Kidney (tissue), 14 donors: ENCODE measurements around the gene CCDC50. TPM values are rescaled to one million over a fixed set of nuclear protein-coding genes. Genes with fewer than 3 reads are reported as not detected.

ENCODE experiments used
- DNase-seq, 5 donors: peaks; one replicate each; pipeline ENCODE4 v3.0.0-alpha.2; 2013 to 2020
- FAIRE-seq: peaks from 2 replicates; lab custom pipeline; 2012; peaks lifted over from hg19 to GRCh38; lab: Jason Lieb, UNC
- H3K27ac ChIP-seq, 2 donors: one replicate each; pipeline ENCODE4 v1.7.0; 2013; ENCODE audit warnings: low read depth in 2 of 2, low read length in 2 of 2, inconsistent platforms in 1 of 2
- H3K27me3 ChIP-seq: one replicate; pipeline ENCODE4 v1.7.1; 2013; ENCODE audit warnings: low read length, inconsistent platforms; ENCODE audit not compliant: control insufficient read depth, insufficient read depth
- H3K36me3 ChIP-seq, 3 donors: one replicate each; pipeline versions ENCODE4 v1.7.0 to v1.7.1; 2013; ENCODE audit warnings: low read length in 3 of 3, control low read depth in 1 of 3, inconsistent platforms in 1 of 3; ENCODE audit not compliant: insufficient read depth in 3 of 3, control insufficient read depth in 2 of 3
- H3K4me1 ChIP-seq, 3 donors: one replicate each; pipeline versions ENCODE4 v1.7.0 to v1.7.1; 2013; ENCODE audit warnings: low read length in 3 of 3, inconsistent platforms in 1 of 3, low read depth in 1 of 3; ENCODE audit not compliant: control insufficient read depth in 2 of 3, insufficient read depth in 2 of 3
- H3K4me3 ChIP-seq, 3 donors: one replicate each; pipeline versions ENCODE4 v1.7.0 to v1.8.1; 2013; ENCODE audit warnings: low read length in 3 of 3, control low read depth in 1 of 3, inconsistent platforms in 1 of 3
- H3K9ac ChIP-seq, 3 donors: one replicate each; pipeline versions ENCODE4 v1.7.0 to v1.7.1; 2013; ENCODE audit warnings: low read length in 3 of 3, control low read depth in 1 of 3, inconsistent platforms in 1 of 3
- H3K9me3 ChIP-seq, 3 donors: one replicate each; pipeline versions ENCODE4 v1.7.0 to v1.7.1; 2013; ENCODE audit warnings: low read length in 3 of 3, control low read depth in 1 of 3, inconsistent platforms in 1 of 3; ENCODE audit not compliant: control insufficient read depth in 2 of 3, insufficient read depth in 1 of 3
- intact Hi-C: fragments of 100-400 bp; cut with DNase I; formaldehyde crosslinking; loops from one replicate; pipeline ENCODE4 v1.11.1; 2022
- polyA plus RNA-seq: library from polyadenylated mRNA; stranded (reverse); fragments of 350-450 nt; fragmentation: Illumina TruSeq; extraction: RNeasy Lipid Tissue Mini Kit (QIAGEN cat#74804); gene quantifications from one replicate; pipeline ENCODE4 v1.2.3, GENCODE V29; 2014; ENCODE audit warnings: low read depth, low replicate concordance; ENCODE audit not compliant: insufficient read depth
- total RNA-seq: library from RNA; stranded (reverse); fragmentation: NEBNext Ultra II Directional; extraction: Animal tissue kit (Norgen Biotek cat#: 25700); gene quantifications from one replicate; pipeline ENCODE4 v1.2.1, GENCODE V29; 2021
- TF ChIP-seq, protein P1 (sequence below): IDR thresholded peaks from 3 replicates; pipeline ENCODE4 v1.5.1; 2012; ENCODE audit warnings: mild to moderate bottlenecking, moderate library complexity, borderline replicate concordance; ENCODE audit not compliant: insufficient read depth; ENCODE audit errors: extremely low read depth
- donor health status: control.
- donor health status: control.
- donor health status: control.
- donor health status: control.
- donor health status: control.
- donor health status: DM: yes; HTN: yes; CAD: no.
- donor health status: Normal renal cell carcinoma (clear cell type).

Gene CCDC50
- total and polyA plus RNA-seq, 2 donors from 2014 or later: 34.7 to 105 TPM

DNA sequence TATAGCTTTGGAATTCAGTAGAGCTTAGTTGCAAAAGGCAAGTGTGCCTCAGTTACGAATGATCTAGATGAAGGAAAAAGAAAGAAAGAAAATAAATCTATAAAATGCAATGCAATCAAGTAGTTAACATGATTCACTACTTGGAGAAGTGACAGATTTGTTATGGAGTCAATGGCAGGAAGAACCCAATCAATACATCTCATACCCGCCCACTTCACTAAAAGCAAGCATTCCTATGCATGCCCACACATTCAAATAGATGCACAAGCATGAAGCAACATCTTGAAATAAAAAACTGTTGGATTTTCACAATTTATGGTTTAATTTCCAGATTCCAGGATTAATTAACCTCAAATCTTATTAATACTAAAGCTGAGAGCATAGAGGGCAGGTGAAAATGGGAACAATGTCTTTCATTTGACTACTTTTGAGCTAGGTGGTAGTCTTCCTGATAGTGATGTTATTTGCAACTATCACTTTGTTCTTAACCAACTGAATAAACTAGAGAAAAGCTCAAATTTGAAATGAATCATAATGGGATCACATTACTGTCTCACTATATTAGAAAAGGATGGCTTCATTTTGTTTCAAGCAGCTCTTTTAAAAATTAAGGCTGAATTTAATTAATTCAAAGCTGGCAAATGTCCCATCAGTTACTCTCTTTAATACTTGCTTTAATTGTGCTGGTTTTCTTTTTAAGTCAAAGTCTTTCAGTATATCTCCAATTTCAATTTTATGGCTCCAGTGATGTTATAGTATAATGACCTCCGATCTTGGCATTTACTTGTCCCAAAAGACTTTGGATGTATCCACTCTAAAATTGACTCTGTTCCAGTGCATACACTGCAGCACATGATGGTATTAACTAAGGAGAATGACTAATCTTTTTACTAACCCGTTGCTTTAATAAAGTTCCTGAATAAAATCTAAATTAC is 46.7 kb upstream of the CCDC50 start:
- DNase-seq: peak in 1 of 5 donors; percentile 14
- FAIRE-seq: no peak
- H3K4me1 ChIP-seq: no peaks in the 10 kb centered on the region
- no peaks in the 10 kb centered on the region for H3K36me3 ChIP-seq
- no peak overlapping the region for H3K9ac ChIP-seq
- TF ChIP-seq, protein P1, sequence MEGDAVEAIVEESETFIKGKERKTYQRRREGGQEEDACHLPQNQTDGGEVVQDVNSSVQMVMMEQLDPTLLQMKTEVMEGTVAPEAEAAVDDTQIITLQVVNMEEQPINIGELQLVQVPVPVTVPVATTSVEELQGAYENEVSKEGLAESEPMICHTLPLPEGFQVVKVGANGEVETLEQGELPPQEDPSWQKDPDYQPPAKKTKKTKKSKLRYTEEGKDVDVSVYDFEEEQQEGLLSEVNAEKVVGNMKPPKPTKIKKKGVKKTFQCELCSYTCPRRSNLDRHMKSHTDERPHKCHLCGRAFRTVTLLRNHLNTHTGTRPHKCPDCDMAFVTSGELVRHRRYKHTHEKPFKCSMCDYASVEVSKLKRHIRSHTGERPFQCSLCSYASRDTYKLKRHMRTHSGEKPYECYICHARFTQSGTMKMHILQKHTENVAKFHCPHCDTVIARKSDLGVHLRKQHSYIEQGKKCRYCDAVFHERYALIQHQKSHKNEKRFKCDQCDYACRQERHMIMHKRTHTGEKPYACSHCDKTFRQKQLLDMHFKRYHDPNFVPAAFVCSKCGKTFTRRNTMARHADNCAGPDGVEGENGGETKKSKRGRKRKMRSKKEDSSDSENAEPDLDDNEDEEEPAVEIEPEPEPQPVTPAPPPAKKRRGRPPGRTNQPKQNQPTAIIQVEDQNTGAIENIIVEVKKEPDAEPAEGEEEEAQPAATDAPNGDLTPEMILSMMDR: no peak
- no peak overlapping the region for H3K4me3 ChIP-seq
- no peak overlapping the region for H3K27ac ChIP-seq
- no peaks in the 10 kb centered on the region for H3K9me3 ChIP-seq
- H3K27me3 ChIP-seq: no peaks in the 10 kb centered on the region
- intact Hi-C loops: no loop called here

GRCh38 chr3:191283400-191283799 is 45.8 kb upstream of the CCDC50 start:
- Histone ChIP-seq H3K4me3 (no peak overlapping the region), H3K9me3 (no peaks in the 10 kb centered on the region), H3K27me3 (no peaks in the 10 kb centered on the region), H3K9ac (no peak overlapping the region), H3K4me1 (no peaks in the 10 kb centered on the region), H3K27ac (no peak overlapping the region), H3K36me3 (no peaks in the 10 kb centered on the region)
- FAIRE-seq: no peak
- TF ChIP-seq, protein P1: no peak
- no peak for DNase-seq
- intact Hi-C loops: no loop called here

DNA sequence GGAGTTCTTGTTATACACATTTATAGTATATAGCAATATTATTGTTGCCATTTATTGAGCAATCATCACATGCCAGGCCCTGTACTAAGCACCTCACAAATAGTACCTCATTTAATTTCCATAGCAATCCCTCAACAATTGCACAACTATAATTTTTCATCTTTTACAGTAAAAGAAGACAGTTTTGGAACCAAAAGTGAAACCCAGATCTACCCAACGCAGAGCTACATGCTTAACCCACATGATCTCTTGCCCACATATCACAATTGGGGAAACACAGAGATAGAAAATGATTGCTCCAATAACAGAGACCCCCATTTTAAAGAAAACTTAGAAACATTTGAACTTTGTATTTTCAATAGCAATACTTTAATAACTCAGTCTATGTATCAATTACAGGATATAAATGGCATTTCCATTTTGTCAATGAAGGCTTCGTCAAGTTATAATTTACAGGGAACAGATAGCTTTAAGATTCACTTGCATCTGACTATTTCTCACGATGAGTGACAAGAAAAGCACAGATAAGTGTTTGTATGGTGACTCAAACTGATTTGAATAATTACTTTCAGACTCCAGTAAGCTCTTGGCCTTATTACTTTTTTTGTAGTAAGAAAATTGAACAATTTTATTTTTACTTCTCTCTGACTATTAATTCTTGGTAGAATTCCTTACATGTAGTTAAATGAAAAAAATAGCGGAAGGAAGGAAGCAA is 38.7 kb upstream of the CCDC50 start:
- intact Hi-C loops: no loop called here
- H3K9me3 ChIP-seq: no peaks in the 10 kb centered on the region
- no peak overlapping the region for H3K9ac ChIP-seq
- no peaks in the 10 kb centered on the region for H3K4me1 ChIP-seq
- FAIRE-seq: no peak
- no peaks in the 10 kb centered on the region for H3K36me3 ChIP-seq
- H3K27ac ChIP-seq: peak overlapping the region in 1 of 2 donors; percentile 23
- DNase-seq: no peak
- no peaks in the 10 kb centered on the region for H3K27me3 ChIP-seq
- TF ChIP-seq, protein P1: no peak
- no peak overlapping the region for H3K4me3 ChIP-seq
